ENCODE measurements around the gene SPIN3.
"Not testable (repeated sequence)": the region's sequence is repeated elsewhere in the genome, so short reads cannot be mapped to it uniquely, and the experiment has no call there.

SPIN3 gene

GRCh38 chrX:56975611-56976010, 19.7 kb downstream of the SPIN3 start:
- no peak overlapping the region for H3K4me3 ChIP-seq (replicated peaks in 1 of 2; ENCODE audit: low read depth in 2 of 2, low read length in 2 of 2)
- DNase-seq (ENCODE audit: low read depth in 2 of 2): peak; percentile 30 to 36
- TF ChIP-seq, protein P1, sequence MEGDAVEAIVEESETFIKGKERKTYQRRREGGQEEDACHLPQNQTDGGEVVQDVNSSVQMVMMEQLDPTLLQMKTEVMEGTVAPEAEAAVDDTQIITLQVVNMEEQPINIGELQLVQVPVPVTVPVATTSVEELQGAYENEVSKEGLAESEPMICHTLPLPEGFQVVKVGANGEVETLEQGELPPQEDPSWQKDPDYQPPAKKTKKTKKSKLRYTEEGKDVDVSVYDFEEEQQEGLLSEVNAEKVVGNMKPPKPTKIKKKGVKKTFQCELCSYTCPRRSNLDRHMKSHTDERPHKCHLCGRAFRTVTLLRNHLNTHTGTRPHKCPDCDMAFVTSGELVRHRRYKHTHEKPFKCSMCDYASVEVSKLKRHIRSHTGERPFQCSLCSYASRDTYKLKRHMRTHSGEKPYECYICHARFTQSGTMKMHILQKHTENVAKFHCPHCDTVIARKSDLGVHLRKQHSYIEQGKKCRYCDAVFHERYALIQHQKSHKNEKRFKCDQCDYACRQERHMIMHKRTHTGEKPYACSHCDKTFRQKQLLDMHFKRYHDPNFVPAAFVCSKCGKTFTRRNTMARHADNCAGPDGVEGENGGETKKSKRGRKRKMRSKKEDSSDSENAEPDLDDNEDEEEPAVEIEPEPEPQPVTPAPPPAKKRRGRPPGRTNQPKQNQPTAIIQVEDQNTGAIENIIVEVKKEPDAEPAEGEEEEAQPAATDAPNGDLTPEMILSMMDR (IDR thresholded peaks at IDR 0.05; ENCODE audit: low read depth, low read length): peak; percentile 25

GRCh38 chrX:56974408-56974807, 20.9 kb downstream of the SPIN3 start:
- H3K4me3 ChIP-seq (replicated peaks in 1 of 2; ENCODE audit: low read depth in 2 of 2, low read length in 2 of 2): no peak overlapping the region
- TF ChIP-seq, protein P1 (IDR thresholded peaks at IDR 0.05; ENCODE audit: low read depth, low read length): no peak
- DNase-seq (ENCODE audit: low read depth in 2 of 2): no peak

- no peak for DNase-seq (ENCODE audit: low read depth in 2 of 2)
- TF ChIP-seq, protein P1 (IDR thresholded peaks at IDR 0.05; ENCODE audit: low read depth, low read length): no peak
- H3K4me3 ChIP-seq (replicated peaks in 1 of 2; ENCODE audit: low read depth in 2 of 2, low read length in 2 of 2): no peak overlapping the region
These were observed 25.8 kb downstream of the SPIN3 start for GRCh38 chrX:56969559-56969958.

DNA sequence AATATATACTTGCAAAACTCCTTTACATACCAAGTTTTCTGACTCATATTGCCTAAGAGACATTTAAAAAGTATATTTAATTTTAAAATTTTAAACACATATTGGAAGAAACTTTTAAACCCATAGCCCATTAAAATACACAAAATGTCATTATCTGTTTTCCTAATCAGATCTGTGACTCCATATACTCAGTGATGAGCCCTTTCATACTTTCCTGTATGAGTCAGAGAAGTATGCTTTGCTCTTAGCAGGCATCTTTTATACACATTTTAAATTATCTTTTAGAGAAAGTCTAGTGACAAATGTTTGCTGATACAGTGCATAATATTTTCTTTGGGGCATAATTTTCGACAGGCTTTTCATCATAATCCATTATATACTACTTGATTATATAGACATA, 26.4 kb downstream of the SPIN3 start:
- peak in 1 of 2 donors; percentile 9 for DNase-seq (ENCODE audit: low read depth in 2 of 2)
- TF ChIP-seq, protein P1 (IDR thresholded peaks at IDR 0.05; ENCODE audit: low read depth, low read length): no peak

GRCh38 chrX:56963377-56963776, 32.0 kb downstream of the SPIN3 start:
- H3K4me3 ChIP-seq (replicated peaks in 1 of 2; ENCODE audit: low read depth in 2 of 2, low read length in 2 of 2): no peak overlapping the region
- TF ChIP-seq, protein P1 (IDR thresholded peaks at IDR 0.05; ENCODE audit: low read depth, low read length): no peak
- DNase-seq (ENCODE audit: low read depth in 2 of 2): no peak

More for the DNA sequence above, 26.4 kb downstream of the SPIN3 start:
- no peak overlapping the region for H3K4me3 ChIP-seq (replicated peaks in 1 of 2; ENCODE audit: low read depth in 2 of 2, low read length in 2 of 2)

DNA sequence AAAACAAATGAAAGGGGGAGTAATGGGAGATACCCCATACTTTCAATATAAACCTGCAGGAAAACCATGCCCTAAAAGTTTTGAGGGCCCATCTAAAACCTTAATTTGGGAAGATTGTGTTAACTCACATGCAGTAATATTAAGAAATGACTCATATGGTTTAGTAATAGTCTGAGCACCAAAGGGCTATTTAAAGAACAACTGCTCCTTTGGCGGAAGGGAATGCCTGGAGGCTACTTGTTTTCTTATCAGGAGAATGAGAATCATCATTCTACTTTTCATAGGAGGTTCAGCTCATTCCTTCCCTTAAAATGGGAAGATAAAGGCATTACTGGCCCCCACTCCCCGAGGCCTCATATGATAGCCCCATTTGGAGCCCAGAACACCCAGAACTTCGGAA, 47.6 kb downstream of the SPIN3 start:
- TF ChIP-seq, protein P1 (IDR thresholded peaks at IDR 0.05; ENCODE audit: low read depth, low read length): no peak
- DNase-seq (ENCODE audit: low read depth in 2 of 2): peak; percentile 4 to 30

DNA sequence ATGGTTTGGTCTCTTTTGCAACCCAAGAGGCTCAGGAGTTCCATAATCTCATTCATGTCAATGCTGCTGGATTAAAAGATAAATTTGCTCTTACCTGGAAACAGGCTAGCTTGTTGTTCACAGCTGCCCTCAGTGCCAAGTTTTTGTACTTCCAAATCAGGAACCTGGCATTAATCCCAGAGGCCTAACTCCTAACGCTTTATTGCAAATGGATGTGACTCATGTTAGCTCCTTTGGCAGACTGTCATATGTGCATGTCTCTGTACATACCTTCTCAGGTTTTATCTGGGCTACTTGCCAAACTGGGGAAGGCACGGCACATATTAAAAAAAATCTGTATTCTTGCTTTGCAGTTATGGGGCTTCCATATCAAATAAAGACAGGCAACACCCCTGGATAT, 49.1 kb downstream of the SPIN3 start:
- DNase-seq (ENCODE audit: low read depth in 2 of 2): peak; percentile 70
- H3K4me3 ChIP-seq (replicated peaks in 1 of 2; ENCODE audit: low read depth in 2 of 2, low read length in 2 of 2): not testable (repeated sequence)

More for the DNA sequence above, 47.6 kb downstream of the SPIN3 start:
- no peak overlapping the region for H3K4me3 ChIP-seq (replicated peaks in 1 of 2; ENCODE audit: low read depth in 2 of 2, low read length in 2 of 2)

DNA sequence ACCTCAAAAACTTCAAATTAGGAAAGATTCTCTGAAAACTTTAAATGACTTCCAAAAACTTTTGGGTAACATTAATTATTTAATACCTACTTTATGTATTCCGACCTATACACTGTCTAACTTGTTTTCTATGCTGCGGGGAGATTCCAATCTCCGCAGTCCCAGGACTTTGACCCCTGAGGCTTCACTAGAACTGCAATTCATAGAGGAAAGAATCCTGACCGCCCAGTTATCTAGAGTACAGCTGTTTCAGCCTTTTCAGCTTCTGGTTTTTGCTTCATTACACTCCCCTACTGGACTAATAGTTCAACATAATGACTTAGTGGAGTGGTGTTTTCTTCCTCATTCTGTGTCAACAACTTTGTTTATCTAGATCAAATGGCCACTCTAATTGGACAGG, 50.1 kb downstream of the SPIN3 start:
- DNase-seq (ENCODE audit: low read depth in 2 of 2); H3K4me3 ChIP-seq (replicated peaks in 1 of 2; ENCODE audit: low read depth in 2 of 2, low read length in 2 of 2): not testable (repeated sequence)
